ENCODE data around the gene PKP4.

- TF ChIP-seq CTCF (IDR thresholded peaks at IDR 0.05): no peak
- no peak for TF ChIP-seq POLR2AphosphoS5 (IDR thresholded peaks at IDR 0.05)
Measured at GRCh38 chr2:158505448-158505934, 48.7 kb downstream of the PKP4 start.
